Uterus (tissue), 4 donors: ENCODE measurements around the gene SLC35F3. TPM values are rescaled to one million over a fixed set of nuclear protein-coding genes. Genes with fewer than 3 reads are reported as not detected.

Source experiments
- DNase-seq, 2 donors: peaks; one replicate each; pipeline ENCODE4 v3.0.0-alpha.2; 2019 to 2020
- H3K27ac ChIP-seq, 2 donors: fragments of 200-600 bp; sonication (generic); 1 replicate in 1 of 2; 2 replicates in 1 of 2; pipeline ENCODE4 v1.5.1; 2016 to 2018
- H3K27me3 ChIP-seq, 2 donors: fragments of 200-600 bp; sonication (generic); one replicate each; pipeline ENCODE4 v1.5.1; 2018 to 2019; ENCODE audit warnings: control low read depth in 1 of 2
- H3K36me3 ChIP-seq, 2 donors: fragments of 200-600 bp; sonication (generic); one replicate each; pipeline ENCODE4 v1.5.1; 2019; ENCODE audit warnings: control low read depth in 1 of 2
- H3K4me1 ChIP-seq, 2 donors: fragments of 200-600 bp; sonication (generic); one replicate each; pipeline ENCODE4 v1.5.1; 2018 to 2019; ENCODE audit warnings: control low read depth in 1 of 2
- H3K4me3 ChIP-seq, 2 donors: fragments of 200-600 bp; sonication (generic); 1 replicate in 1 of 2; 2 replicates in 1 of 2; pipeline ENCODE4 v1.5.1; 2018 to 2019; ENCODE audit warnings: mild to moderate bottlenecking in 1 of 2
- H3K9me3 ChIP-seq, 2 donors: fragments of 200-600 bp; sonication (generic); one replicate each; pipeline ENCODE4 v1.5.1; 2019; ENCODE audit warnings: control low read depth in 1 of 2
- POLR2A ChIP-seq, 2 donors: fragments of 450-650 bp; IDR thresholded peaks; one replicate each; pipeline ENCODE4 v1.6.1; 2016; ENCODE audit warnings: antibody characterized with exemption in 2 of 2, mild to moderate bottlenecking in 1 of 2, moderate library complexity in 1 of 2
- intact Hi-C: fragments of 100-400 bp; cut with DNase I; formaldehyde crosslinking; loops from one replicate; pipeline ENCODE4 v1.15.1; 2023; ENCODE audit warnings: low total_unique reads
- total RNA-seq, 4 donors: library from RNA; depleted of rRNA in 3 of 4; stranded (reverse); fragments of >200 nt in 3 of 4; gene quantifications; one replicate each; pipeline versions ENCODE4 v1.1.0 to v1.2.4, GENCODE V29; 2014 to 2023
- TF ChIP-seq, protein P1 (sequence below), 4 experiments: fragments of 200-600 bp in 2 of 4; fragments of 450-650 bp in 2 of 4; sonication (generic) in 2 of 4; IDR thresholded peaks; one replicate each; pipeline ENCODE4 v1.5.1; 2016 to 2019; ENCODE audit warnings: antibody characterized with exemption in 4 of 4, mild to moderate bottlenecking in 2 of 4, moderate library complexity in 1 of 4
- donor health status: DM: yes; HTN: yes; CAD: no.

SLC35F3 gene
- total RNA-seq, 4 donors from 2014 or later = 0.24 to 0.62 (median 0.26) TPM; not detected in 1

DNA sequence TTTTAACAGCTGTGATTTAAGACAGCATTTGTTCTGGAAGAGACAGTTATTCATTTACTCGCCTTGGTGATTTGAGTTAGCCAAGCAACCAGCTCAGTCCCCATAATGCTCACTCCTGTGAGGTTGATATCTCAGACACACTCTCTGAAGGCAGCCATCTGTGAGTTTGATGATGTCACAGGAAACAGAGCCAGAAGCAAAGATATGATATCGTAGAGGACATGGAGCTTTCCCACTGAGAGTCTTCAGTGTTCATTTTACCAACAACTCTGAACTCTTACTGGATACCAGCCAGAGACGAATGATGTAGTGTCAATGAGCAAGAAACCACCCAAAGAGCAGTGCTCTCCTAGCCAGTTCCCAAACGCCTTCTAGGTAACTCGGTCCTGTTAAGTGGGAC, 219.4 kb downstream of the SLC35F3 start:
- H3K9me3 ChIP-seq = no peaks in the 10 kb centered on the region
- TF ChIP-seq POLR2A (IDR thresholded peaks at IDR 0.05) = no peak
- TF ChIP-seq, protein P1, sequence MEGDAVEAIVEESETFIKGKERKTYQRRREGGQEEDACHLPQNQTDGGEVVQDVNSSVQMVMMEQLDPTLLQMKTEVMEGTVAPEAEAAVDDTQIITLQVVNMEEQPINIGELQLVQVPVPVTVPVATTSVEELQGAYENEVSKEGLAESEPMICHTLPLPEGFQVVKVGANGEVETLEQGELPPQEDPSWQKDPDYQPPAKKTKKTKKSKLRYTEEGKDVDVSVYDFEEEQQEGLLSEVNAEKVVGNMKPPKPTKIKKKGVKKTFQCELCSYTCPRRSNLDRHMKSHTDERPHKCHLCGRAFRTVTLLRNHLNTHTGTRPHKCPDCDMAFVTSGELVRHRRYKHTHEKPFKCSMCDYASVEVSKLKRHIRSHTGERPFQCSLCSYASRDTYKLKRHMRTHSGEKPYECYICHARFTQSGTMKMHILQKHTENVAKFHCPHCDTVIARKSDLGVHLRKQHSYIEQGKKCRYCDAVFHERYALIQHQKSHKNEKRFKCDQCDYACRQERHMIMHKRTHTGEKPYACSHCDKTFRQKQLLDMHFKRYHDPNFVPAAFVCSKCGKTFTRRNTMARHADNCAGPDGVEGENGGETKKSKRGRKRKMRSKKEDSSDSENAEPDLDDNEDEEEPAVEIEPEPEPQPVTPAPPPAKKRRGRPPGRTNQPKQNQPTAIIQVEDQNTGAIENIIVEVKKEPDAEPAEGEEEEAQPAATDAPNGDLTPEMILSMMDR (IDR thresholded peaks at IDR 0.05) = no peak
- H3K27me3 ChIP-seq = no peaks in the 10 kb centered on the region
- H3K4me3 ChIP-seq = no peak overlapping the region
- no peaks in the 10 kb centered on the region for H3K4me1 ChIP-seq
- H3K27ac ChIP-seq = no peak overlapping the region
- intact Hi-C loops = no loop called here
- no peaks in the 10 kb centered on the region for H3K36me3 ChIP-seq
- no peak for DNase-seq

DNA sequence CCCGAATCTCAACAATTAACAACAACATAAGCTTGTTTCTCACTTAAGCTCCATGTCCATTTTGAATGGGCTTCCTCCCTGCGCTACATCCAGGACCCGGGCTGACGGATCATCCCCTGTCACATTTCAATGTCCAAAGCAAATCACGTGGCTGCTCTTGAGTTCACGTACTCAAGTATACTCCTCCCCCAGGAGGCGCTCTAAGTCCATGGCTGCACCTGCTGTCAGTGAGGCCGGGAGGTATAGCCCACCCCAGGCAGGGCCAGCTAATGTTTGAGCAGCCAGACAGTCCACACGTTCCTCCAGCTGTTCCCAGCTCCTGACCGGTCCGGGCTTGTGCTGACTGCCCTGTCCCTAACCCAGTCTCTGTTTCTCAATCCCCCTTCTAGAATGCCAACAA, 220.8 kb downstream of the SLC35F3 start:
- Histone ChIP-seq H3K9me3 (no peaks in the 10 kb centered on the region), H3K27ac (no peak overlapping the region), H3K27me3 (no peaks in the 10 kb centered on the region), H3K36me3 (no peaks in the 10 kb centered on the region), H3K4me3 (no peak overlapping the region), H3K4me1 (no peaks in the 10 kb centered on the region)
- intact Hi-C loops = no loop called here
- no peak for DNase-seq
- TF ChIP-seq, protein P1 (IDR thresholded peaks at IDR 0.05) = no peak
- TF ChIP-seq POLR2A (IDR thresholded peaks at IDR 0.05) = no peak

DNA sequence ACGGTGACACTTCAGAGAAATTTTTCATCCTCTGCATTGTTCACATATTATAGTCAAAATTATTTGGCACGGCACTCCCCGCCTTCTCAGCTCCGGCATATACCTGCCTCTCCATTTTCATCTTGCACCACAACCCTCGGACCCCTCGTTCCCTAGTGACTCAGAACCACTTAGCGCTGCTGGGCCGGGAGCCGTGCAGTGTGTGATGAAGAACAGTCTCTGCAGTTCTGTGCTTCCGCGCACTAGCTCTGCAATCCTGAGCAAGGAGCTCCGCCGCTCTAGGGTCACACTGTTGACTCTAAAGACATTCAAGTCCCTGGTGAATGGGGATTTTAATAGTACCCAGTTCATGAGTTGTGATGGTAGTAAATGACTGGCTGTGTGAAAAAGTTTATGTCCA, 221.2 kb downstream of the SLC35F3 start:
- intact Hi-C loops = no loop called here
- DNase-seq = no peak

GRCh38 chr1:234127026-234127671, 222.7 kb downstream of the SLC35F3 start:
- Histone ChIP-seq H3K4me3 (no peak overlapping the region), H3K4me1 (no peaks in the 10 kb centered on the region), H3K9me3 (no peaks in the 10 kb centered on the region), H3K36me3 (no peaks in the 10 kb centered on the region), H3K27me3 (no peaks in the 10 kb centered on the region), H3K27ac (no peak overlapping the region)
- no peak for DNase-seq
- intact Hi-C loops = no loop called here
- TF ChIP-seq, protein P1 (IDR thresholded peaks at IDR 0.05) = no peak
- no peak for TF ChIP-seq POLR2A (IDR thresholded peaks at IDR 0.05)

More for the DNA sequence above, 221.2 kb downstream of the SLC35F3 start:
- Histone ChIP-seq H3K27ac (no peak overlapping the region), H3K4me1 (no peaks in the 10 kb centered on the region), H3K36me3 (no peaks in the 10 kb centered on the region), H3K4me3 (no peak overlapping the region), H3K27me3 (no peaks in the 10 kb centered on the region), H3K9me3 (no peaks in the 10 kb centered on the region)
- TF ChIP-seq, protein P1 (IDR thresholded peaks at IDR 0.05) = no peak
- TF ChIP-seq POLR2A (IDR thresholded peaks at IDR 0.05) = no peak

GRCh38 chr1:234132795-234133194, 228.3 kb downstream of the SLC35F3 start:
- H3K4me3 ChIP-seq = no peak overlapping the region
- no peak for DNase-seq
- no peaks in the 10 kb centered on the region for H3K9me3 ChIP-seq
- no peaks in the 10 kb centered on the region for H3K36me3 ChIP-seq
- no peaks in the 10 kb centered on the region for H3K4me1 ChIP-seq
- H3K27me3 ChIP-seq = no peaks in the 10 kb centered on the region
- H3K27ac ChIP-seq = no peak overlapping the region
- intact Hi-C loops = no loop called here
- TF ChIP-seq, protein P1 (IDR thresholded peaks at IDR 0.05) = no peak
- no peak for TF ChIP-seq POLR2A (IDR thresholded peaks at IDR 0.05)
